Measurements from ENCODE around the gene SBK1.
"Not testable (repeated sequence)": the region's sequence is repeated elsewhere in the genome, so short reads cannot be mapped to it uniquely, and the experiment has no call there.

Gene SBK1

DNA sequence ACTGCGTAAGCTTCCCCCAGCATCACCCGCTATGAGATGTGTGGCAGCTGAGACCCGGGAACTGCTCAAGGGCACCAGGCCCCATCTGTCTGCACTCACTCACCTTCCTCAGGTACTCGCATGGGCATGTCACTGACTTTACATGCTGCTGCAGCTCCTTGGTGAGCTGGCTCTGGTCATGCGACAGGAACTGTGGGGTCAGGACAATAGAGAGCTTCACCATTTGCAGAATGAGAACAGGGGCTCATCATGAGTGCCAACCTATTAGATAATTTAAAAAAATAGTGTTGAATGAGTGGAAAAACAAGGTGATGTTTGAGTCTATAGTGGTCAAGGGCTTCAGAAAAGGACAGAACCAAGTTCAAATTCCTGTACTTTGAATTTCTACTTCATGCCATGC is 70.3 kb downstream of the SBK1 start:
- not testable (repeated sequence) for DNase-seq

DNA sequence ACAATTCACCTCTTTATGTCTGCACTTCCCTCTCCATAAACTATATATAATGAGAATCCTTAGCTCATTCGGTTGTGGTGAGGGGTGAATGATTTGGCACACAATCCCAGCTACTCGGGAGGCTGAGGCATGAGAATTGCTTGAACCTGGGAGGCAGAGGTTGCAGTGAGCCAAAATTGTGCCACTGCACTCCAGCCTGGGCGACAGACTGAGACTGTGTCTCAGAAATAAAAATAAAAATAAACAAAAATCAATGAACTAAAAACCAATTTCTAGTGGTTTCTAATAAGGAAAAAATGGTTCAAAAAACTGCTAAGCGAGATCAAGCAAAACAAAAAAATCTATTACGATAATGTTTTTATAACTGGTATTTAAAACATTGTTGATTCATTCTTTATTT is 71.1 kb downstream of the SBK1 start, which contains the start of gene NPIPB6:
Gene NPIPB6, minus strand, starts transcription at position 101 of the 400 bp plus-strand sequence. CDS start 686 bp downstream, outside the sequence.
- not testable (repeated sequence) for DNase-seq

DNA sequence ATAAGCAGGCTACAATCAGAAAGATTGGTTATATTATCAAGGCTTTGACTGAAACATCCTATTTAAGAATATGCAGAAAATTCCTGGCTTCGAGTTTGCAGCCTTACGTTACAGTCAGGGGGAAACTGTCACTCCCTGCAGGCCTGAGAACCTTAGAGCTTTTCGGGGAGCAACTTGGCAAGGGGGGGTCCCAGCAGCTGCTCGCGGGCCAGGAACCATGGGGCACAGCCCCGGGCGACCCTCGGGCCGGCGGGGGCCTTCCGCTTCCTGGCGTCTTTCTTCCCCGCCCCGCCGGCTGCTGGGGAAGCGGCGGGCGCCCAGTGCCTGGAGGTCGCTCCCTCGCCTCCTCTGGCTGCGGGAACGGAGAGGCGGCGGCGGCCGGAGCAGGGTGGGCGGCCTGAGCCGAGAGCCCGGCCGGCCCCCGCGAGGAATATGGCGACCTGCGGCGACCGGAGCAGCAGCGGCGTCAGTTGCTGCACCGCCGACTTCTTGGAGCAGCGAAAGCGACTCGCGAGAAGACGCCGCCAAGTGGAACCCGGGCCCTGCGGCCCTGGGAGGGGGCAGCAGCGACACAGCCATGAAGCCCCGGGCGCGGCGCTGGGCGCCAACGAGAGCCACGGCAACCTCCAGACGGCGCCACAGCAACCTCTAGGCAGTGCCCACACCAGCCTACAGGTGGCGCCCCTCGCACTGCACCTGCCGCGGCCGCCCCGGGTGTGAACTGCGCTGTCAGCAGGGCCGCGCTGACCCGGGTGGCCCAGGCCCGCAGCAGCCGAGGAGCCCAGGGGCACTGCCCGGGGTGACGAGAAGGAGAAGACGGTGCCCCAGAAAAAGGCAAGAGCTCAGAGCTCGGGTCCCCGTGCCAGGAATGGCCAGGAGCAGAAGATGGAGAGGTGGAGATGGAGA is 72.2 kb downstream of the SBK1 start:
- DNase-seq, result not testable (repeated sequence)

DNA sequence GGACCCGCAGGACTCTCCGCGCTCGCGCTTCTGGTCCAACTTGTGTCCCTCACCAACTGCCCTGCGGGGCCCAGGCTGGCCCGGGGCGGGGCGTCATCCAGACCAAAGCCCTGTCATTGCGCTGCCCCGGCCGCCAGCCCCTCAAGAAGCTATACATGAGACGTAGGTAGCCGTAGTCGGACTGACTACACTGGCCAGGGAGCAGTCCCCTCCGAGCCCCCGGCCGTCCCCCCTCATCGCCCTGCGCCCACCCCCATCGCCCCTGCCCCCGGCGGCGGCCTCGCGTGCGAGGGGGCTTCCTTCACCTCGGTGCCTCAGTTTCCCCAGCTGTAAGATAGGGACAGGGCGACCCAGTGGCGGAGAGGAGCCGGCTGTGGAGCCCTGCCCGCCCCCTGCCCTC is 75.6 kb downstream of the SBK1 start:
- not testable (repeated sequence) for DNase-seq
